ENCODE results near the gene DDB1.
A peak's percentile ranks its signal among the peaks of the same experiment; 100 is the strongest.

The DDB1 gene

DNA sequence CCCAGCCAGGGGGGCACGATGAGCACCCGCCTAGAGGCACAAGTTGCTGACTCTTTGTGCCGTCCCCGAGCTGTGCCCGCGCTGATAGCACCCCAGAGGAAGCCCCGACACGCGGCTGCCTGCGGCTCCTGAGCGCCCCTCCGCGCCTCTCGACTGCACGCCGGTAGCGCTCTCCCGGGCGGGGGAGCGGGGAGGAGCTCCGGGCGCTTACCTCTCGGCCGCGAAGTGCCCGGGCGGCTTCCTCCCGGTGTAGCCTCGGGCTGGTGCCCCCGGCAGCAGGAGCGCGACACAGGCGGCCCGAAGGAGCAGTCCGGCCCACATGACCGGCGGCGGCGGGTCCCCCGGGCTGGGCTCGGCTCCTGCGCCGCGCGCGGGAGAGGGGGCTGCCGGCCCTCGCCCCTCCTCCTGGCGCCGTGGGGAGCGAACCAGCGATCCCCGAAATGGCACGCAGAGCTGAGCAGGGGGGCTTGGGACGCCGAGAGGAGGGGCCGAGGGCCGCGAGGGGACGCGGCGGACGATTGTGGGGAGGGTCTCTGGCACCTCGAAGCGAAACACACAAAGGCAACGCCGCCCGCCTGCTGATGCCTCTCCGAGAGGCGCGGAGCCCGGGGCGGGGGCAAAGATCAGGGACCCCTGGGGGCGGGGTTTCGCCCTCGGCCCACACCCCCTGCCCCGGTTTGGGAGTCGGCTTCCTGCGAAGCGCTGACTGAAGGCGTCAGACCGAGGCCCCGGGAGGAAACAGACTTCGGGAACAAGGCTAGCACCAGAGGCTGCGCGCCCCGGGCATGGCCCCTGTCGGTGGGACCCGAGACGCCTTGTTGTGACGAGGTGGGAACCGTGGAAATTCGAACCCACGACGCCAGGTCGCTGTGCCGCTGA is 37.9 kb downstream of the DDB1 start, which contains the start of gene VWCE:
VWCE (minus strand) TSS at position 600 of the 879 bp plus-strand sequence; CDS start at position 321, 279 bp downstream.
- peak; percentile 80 for DNase-seq

- DNase-seq, result peak; percentile 70
These were observed 38.8 kb downstream of the DDB1 start for GRCh38 chr11:61293867-61294716.

DNA sequence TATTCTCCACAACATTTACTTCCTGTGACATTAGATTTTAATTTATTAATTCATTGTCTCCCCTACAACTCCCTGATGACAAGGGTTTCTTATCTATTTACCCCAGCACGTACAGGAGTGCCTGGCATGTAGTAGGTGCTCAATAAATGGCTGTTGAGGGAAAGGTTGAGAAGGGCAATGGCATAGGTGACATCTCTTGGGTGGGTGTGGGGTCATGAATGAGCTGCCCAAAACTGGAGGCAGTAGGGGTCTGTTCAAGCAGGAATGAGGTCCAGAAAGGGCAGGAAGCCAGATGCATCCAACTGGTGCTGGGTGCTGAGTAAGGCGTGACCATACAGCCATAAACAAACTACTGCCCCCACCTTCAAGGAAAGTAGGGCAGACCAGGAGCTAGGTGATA is 40.5 kb downstream of the DDB1 start:
- DNase-seq, result no peak

- no peak for DNase-seq
These were observed 41.8 kb downstream of the DDB1 start for GRCh38 chr11:61290905-61291690.

DNA sequence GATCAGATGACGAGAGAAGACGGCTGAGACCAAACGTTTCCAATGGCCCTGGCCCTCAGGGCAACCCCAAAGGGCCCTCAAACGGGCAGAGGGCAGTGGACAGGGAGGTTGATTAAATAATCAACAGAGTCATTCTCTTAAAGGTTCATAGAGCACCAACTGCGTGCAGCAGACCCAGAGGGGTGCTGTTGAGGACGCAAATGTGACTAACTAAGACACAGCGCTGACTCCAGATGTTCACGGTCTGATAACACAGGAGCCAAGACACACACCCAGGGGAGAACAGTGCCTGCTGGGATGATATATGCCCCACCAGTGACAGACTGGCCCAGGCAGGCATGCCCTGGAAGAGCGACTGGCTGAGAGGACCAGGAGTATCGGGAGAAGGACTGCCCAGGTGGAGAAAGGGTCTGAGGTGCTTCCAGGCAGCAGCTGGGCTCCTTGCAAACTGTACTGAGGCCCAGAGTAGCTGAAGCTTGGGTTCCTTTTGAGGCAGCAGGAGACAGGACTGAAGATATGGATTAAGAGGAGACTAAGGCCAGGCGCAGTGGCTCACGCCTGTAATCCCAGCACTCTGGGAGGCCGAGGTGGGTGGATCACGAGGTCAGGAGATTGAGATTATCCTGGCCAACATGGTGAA is 45.4 kb downstream of the DDB1 start:
- DNase-seq, result no peak

- no peak for DNase-seq
These were observed 49.3 kb downstream of the DDB1 start for GRCh38 chr11:61283613-61284012.

DNA sequence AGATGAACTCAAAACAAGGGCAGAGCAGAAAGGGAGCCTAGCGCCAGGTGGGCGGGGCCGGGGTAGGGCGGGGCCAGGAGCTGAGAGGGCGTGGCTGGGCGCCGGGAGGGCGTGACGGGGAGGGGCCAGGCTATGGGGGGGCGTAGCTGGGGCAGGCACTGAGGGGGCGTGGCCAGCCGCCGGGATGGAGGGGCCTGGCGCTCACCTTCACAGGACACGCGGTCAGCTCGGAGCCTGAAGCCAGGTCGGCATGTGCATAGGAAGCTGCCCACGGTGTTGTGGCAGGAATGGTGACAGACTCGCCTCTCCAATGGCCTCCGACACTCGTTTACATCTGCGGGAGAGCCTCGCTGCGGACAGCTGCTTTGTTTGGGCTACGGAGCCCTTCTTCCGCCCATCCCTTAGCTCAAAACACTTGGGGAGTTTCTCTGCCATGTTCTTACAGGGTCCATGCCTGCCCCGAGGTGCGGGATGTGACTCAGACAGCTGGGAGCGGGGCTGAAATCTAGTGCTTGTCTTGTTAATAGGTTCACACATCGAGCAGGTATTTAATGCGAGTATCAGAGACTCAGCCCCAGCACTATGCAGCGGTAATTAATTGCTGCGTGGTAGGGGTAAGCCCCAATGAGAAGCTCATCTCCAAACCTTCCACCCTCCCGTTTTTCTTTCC is 51.2 kb downstream of the DDB1 start:
- DNase-seq, result peak; percentile 63

- no peak for DNase-seq
These were observed 51.9 kb downstream of the DDB1 start for GRCh38 chr11:61280883-61281580.

DNA sequence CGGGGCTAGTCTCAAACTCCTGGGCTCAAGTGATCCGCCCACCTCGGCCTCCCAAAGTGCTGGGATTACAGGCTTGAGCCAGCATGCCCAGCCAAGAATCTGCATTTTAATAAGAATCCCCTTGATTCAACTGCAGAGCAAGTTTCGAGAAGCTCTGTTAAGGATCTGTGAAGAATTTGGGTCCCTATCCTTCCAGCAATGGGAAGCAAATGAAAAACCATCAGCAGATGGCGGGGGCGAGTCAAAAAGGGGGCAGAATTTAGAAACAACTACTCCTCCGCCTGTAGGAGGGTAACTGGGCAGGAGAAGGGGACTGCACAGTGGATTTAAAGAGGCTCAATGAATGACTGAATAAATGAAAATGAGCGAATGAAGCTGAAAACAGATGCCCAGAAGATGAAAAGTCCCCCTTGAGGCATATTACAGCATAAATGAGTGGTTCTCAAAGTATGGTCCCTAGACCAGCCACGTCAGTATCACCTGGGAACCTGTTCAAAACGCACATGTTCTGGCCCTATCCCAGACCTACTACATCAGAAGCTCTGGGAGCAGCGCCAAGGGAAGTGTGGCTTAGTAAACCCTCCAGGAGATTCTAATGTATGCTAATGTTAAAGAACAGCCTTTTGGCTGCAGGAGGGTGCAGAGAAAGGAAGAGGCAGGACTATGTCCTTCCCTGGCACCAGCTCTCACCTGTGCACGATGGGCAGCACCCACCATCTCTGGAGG is 52.8 kb downstream of the DDB1 start:
- no peak for DNase-seq

DNA sequence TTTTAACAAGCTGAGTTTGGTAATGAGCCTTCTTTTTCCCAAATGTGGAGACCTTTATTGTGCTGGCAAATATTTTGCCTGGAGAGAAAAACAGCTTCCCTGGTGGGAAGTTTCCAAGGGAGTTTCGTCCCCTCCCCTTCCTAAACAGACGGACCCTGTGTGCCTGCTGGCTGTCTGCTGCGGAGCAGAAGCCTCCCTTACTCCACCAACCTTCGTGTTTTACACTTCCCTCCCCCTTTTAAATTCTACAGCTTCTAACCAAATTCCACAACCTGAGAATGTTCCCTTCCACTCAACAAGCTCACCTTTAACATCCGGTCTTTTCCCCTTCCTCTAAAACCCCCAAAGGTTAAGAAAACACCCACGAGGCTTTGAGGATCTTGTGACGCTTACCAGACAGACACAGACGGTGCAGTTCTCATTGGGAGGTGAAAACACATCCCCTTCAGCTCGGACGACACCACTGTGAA is 54.9 kb downstream of the DDB1 start:
- no peak for DNase-seq

- no peak for DNase-seq
These were observed 55.5 kb downstream of the DDB1 start for GRCh38 chr11:61277186-61278000.

- no peak for DNase-seq
These were observed 57.7 kb downstream of the DDB1 start for GRCh38 chr11:61275191-61275590.

GRCh38 chr11:61274084-61274483 is 58.8 kb downstream of the DDB1 start:
- no peak for DNase-seq

- no peak for DNase-seq
These were observed 59.5 kb downstream of the DDB1 start for GRCh38 chr11:61273178-61274078.

- no peak for DNase-seq
These were observed 60.2 kb downstream of the DDB1 start for GRCh38 chr11:61272731-61273130.

DNA sequence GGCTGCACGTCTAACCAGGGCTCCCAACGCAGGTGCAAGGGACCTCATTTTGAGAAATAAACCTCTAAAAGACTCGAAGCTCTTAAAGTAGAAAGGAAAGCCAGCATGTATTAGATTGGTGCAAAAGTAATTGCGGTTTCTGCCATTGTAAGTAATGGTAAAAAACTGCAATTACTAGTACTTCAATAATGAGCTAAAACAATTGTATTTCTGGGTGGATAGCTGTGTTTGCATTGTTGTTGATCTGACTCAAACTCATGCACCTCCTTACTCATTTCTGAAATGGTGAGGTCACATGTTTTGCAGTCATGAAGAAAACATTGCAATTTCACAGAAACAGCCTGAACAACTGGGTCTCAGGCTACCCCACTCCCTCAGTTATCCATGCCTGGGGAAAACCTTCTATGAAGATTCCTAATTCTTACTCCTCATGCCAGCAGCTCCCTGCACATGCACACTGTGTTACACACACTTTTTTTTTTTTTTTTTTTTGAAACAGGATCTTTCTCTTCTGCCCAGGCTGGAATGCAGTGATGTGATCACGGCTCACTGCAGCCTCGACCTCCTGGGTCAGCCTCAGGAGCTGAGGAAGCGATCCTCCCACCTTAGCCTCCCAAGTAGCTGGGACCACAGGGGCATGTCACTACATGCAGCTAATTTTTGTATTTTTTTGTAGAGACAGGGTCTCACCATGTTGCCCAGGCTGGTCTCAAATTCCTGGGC is 62.4 kb downstream of the DDB1 start:
- DNase-seq, result no peak

DNA sequence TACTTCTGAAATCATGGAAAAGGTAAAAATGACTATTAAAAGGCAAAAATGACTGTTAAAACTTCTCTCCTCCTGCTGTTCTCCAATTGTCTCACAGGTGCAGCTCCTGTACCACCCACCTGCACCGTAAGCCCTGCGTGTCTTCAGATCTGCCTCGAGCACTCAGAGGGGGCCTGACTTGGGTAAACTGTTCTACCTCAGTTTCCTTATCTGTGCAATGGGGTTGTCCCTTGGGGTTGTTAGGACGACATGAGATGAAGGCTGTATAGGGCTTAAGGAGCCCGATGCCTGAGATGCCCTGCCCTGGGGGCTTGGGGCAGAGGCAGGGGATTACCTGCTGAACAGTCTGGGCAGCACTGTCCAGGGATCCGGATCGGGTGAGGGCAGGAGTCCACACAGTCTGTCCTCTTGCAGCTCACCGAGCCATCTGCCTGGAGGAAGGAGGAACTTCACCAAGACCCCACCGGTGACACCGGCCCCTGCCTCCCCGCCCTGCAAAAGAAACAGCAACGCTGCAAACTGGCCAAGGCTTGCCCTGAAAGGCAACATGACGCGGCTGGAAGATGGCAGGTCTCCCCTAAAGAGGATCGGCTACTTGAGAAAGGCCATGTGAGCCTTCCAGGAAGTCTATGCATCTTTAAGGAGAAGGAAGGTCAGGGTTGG is 64.2 kb downstream of the DDB1 start:
- no peak for DNase-seq
